Measurements from ENCODE around the gene PIP5K1B. TPM values are rescaled to one million over a fixed set of nuclear protein-coding genes. Genes with fewer than 3 reads are reported as not detected.

Gene PIP5K1B
- total and polyA plus RNA-seq, 2 donors (not counting 1 experiment from before 2014, with no cell fraction given), result under 0.01 to 0.03 TPM

GRCh38 chr9:69023650-69024049 is 318.6 kb downstream of the PIP5K1B start:
- no peaks in the 10 kb centered on the region for H3K4me1 ChIP-seq (ENCODE audit: control insufficient read depth, extremely low read depth, insufficient read depth, low read length)
- H3K79me2 ChIP-seq (ENCODE audit: control insufficient read depth, insufficient read depth, low read length), result no peaks in the 10 kb centered on the region
- H3K27ac ChIP-seq (ENCODE audit: insufficient read depth, low read length), result no peak overlapping the region
- H3K27me3 ChIP-seq (ENCODE audit: control insufficient read depth, insufficient read depth, low read length), result peaks cover 5% of the 10 kb centered on the region
- no peaks in the 10 kb centered on the region for H3K36me3 ChIP-seq (ENCODE audit: control insufficient read depth, insufficient read depth, low read length)
- H3K4me2 ChIP-seq (ENCODE audit: extremely low read depth, insufficient read depth, low read length), result no peak overlapping the region
- no peaks in the 10 kb centered on the region for H4K20me1 ChIP-seq (ENCODE audit: control insufficient read depth, extremely low read depth, insufficient read depth, low read length)
- no peak for DNase-seq (ENCODE audit: low read depth in 2 of 2)
- H2AFZ ChIP-seq (ENCODE audit: low read length), result no peak overlapping the region
- TF ChIP-seq EZH2 (IDR thresholded peaks at IDR 0.05; ENCODE audit: low read length, missing control alignments) (no peak), CTCF (conservative IDR thresholded peaks at IDR 0.05 in 1 of 2, IDR thresholded peaks at IDR 0.05 in 1 of 2; ENCODE audit: low read depth in 1 of 2, low read length in 2 of 2) (no peak)
- no peaks in the 10 kb centered on the region for H3K9me3 ChIP-seq (ENCODE audit: control insufficient read depth, insufficient read depth, low read depth, low read length)
- H3K4me3 ChIP-seq (replicated peaks in 1 of 4; ENCODE audit: control extremely low read depth in 1 of 4, insufficient read depth in 1 of 4, low read depth in 3 of 4, low read length in 4 of 4), result no peak overlapping the region
- no peak overlapping the region for H3K9ac ChIP-seq (ENCODE audit: insufficient read depth, low read length)

GRCh38 chr9:69027355-69028097 is 322.5 kb downstream of the PIP5K1B start:
- Histone ChIP-seq H3K27me3 (ENCODE audit: control insufficient read depth, insufficient read depth, low read length) (peaks cover 5% of the 10 kb centered on the region), H3K4me2 (ENCODE audit: extremely low read depth, insufficient read depth, low read length) (no peak overlapping the region), H3K27ac (ENCODE audit: insufficient read depth, low read length) (no peak overlapping the region), H3K4me3 (replicated peaks in 1 of 4; ENCODE audit: control extremely low read depth in 1 of 4, insufficient read depth in 1 of 4, low read depth in 3 of 4, low read length in 4 of 4) (no peak overlapping the region), H4K20me1 (ENCODE audit: control insufficient read depth, extremely low read depth, insufficient read depth, low read length) (no peaks in the 10 kb centered on the region), H3K79me2 (ENCODE audit: control insufficient read depth, insufficient read depth, low read length) (no peaks in the 10 kb centered on the region), H3K4me1 (ENCODE audit: control insufficient read depth, extremely low read depth, insufficient read depth, low read length) (no peaks in the 10 kb centered on the region), H3K36me3 (ENCODE audit: control insufficient read depth, insufficient read depth, low read length) (no peaks in the 10 kb centered on the region), H2AFZ (ENCODE audit: low read length) (no peak overlapping the region), H3K9me3 (ENCODE audit: control insufficient read depth, insufficient read depth, low read depth, low read length) (no peaks in the 10 kb centered on the region), H3K9ac (ENCODE audit: insufficient read depth, low read length) (no peak overlapping the region)
- DNase-seq (ENCODE audit: low read depth in 2 of 2), result peak; percentile 20 to 48
- no peak for TF ChIP-seq EZH2 (IDR thresholded peaks at IDR 0.05; ENCODE audit: low read length, missing control alignments)
- peak; percentile 72 to 83 for TF ChIP-seq CTCF (conservative IDR thresholded peaks at IDR 0.05 in 1 of 2, IDR thresholded peaks at IDR 0.05 in 1 of 2; ENCODE audit: low read depth in 1 of 2, low read length in 2 of 2)

- H4K20me1 ChIP-seq (ENCODE audit: control insufficient read depth, extremely low read depth, insufficient read depth, low read length), result no peaks in the 10 kb centered on the region
- H3K4me1 ChIP-seq (ENCODE audit: control insufficient read depth, extremely low read depth, insufficient read depth, low read length), result no peaks in the 10 kb centered on the region
- H3K9me3 ChIP-seq (ENCODE audit: control insufficient read depth, insufficient read depth, low read depth, low read length), result no peaks in the 10 kb centered on the region
- H2AFZ ChIP-seq (ENCODE audit: low read length), result no peak overlapping the region
- TF ChIP-seq EZH2 (IDR thresholded peaks at IDR 0.05; ENCODE audit: low read length, missing control alignments) (no peak), CTCF (conservative IDR thresholded peaks at IDR 0.05 in 1 of 2, IDR thresholded peaks at IDR 0.05 in 1 of 2; ENCODE audit: low read depth in 1 of 2, low read length in 2 of 2) (no peak)
- H3K4me3 ChIP-seq (replicated peaks in 1 of 4; ENCODE audit: control extremely low read depth in 1 of 4, insufficient read depth in 1 of 4, low read depth in 3 of 4, low read length in 4 of 4), result no peak overlapping the region
- H3K9ac ChIP-seq (ENCODE audit: insufficient read depth, low read length), result no peak overlapping the region
- no peak overlapping the region for H3K27ac ChIP-seq (ENCODE audit: insufficient read depth, low read length)
- no peak overlapping the region for H3K4me2 ChIP-seq (ENCODE audit: extremely low read depth, insufficient read depth, low read length)
- H3K79me2 ChIP-seq (ENCODE audit: control insufficient read depth, insufficient read depth, low read length), result no peaks in the 10 kb centered on the region
- H3K27me3 ChIP-seq (ENCODE audit: control insufficient read depth, insufficient read depth, low read length), result peaks cover 2% of the 10 kb centered on the region
- peak in 1 of 2 donors; percentile 5 for DNase-seq (ENCODE audit: low read depth in 2 of 2)
- H3K36me3 ChIP-seq (ENCODE audit: control insufficient read depth, insufficient read depth, low read length), result no peaks in the 10 kb centered on the region
Measured at GRCh38 chr9:69028754-69029153, 323.7 kb downstream of the PIP5K1B start.

Data from fibroblast of lung (primary cell).